ENCODE results near the gene HAGH.

The HAGH gene

DNA sequence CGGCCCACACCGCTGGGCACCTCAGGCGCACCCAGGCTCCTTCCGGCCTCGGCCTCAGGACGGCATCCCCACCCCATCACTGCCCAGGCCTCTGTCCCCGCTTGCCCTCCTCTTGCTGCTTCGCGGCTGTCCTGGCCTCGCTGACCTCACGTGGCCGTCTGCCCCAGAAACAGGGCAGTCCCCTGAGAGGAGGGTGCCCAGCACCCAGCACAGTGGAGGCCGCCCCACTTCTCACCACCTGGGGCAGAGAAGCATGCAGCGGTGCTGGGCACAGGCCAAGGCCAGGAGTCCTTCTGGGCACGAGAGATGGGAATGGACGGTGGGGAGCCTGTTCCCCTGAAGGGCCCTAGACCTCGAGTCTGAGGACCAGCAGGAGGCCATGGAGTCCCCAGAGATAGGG is 8.9 kb downstream of the HAGH start:
- no peaks in the 10 kb centered on the region for H3K79me2 ChIP-seq (ENCODE audit: insufficient read depth, low read depth)
- H3K4me2 ChIP-seq, result no peak overlapping the region
- no peak overlapping the region for H3K27ac ChIP-seq
- H3K4me1 ChIP-seq (ENCODE audit: low read depth, poor library complexity, severe bottlenecking), result no peaks in the 10 kb centered on the region
- no peak overlapping the region for H3K9ac ChIP-seq
- no peak overlapping the region for H3K4me3 ChIP-seq (IDR thresholded peaks at IDR 0.05; ENCODE audit: insufficient read depth, low read depth, low read length)
- TF ChIP-seq, protein P1, sequence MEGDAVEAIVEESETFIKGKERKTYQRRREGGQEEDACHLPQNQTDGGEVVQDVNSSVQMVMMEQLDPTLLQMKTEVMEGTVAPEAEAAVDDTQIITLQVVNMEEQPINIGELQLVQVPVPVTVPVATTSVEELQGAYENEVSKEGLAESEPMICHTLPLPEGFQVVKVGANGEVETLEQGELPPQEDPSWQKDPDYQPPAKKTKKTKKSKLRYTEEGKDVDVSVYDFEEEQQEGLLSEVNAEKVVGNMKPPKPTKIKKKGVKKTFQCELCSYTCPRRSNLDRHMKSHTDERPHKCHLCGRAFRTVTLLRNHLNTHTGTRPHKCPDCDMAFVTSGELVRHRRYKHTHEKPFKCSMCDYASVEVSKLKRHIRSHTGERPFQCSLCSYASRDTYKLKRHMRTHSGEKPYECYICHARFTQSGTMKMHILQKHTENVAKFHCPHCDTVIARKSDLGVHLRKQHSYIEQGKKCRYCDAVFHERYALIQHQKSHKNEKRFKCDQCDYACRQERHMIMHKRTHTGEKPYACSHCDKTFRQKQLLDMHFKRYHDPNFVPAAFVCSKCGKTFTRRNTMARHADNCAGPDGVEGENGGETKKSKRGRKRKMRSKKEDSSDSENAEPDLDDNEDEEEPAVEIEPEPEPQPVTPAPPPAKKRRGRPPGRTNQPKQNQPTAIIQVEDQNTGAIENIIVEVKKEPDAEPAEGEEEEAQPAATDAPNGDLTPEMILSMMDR (conservative IDR thresholded peaks at IDR 0.05; ENCODE audit: low read depth, low read length), result no peak
- no peaks in the 10 kb centered on the region for H3K27me3 ChIP-seq (ENCODE audit: insufficient read depth, low read depth)
- H3K36me3 ChIP-seq (ENCODE audit: insufficient read depth), result no peaks in the 10 kb centered on the region
- no peaks in the 10 kb centered on the region for H4K20me1 ChIP-seq (ENCODE audit: insufficient read depth)
- no peak overlapping the region for H2AFZ ChIP-seq (ENCODE audit: low read depth)

DNA sequence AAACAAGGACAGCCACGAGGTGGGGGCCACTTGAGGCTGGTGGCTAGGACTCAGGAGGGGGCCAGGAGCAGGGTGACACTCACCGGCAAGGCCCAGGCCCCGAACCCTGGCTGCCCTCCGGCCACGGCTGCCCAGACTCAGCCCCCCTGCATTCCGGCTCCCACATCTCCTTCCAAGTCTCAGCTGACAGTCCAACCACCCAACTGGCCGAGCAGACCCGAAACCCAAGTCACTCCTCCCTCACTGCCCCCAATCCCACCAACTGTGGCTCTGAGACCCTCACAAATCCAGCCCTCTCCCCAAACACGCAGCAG is 9.4 kb downstream of the HAGH start:
- no peaks in the 10 kb centered on the region for H3K79me2 ChIP-seq (ENCODE audit: insufficient read depth, low read depth)
- no peak overlapping the region for H3K9ac ChIP-seq
- H3K36me3 ChIP-seq (ENCODE audit: insufficient read depth), result no peaks in the 10 kb centered on the region
- H3K4me3 ChIP-seq (IDR thresholded peaks at IDR 0.05; ENCODE audit: insufficient read depth, low read depth, low read length), result no peak overlapping the region
- H3K27me3 ChIP-seq (ENCODE audit: insufficient read depth, low read depth), result no peaks in the 10 kb centered on the region
- TF ChIP-seq, protein P1 (conservative IDR thresholded peaks at IDR 0.05; ENCODE audit: low read depth, low read length), result no peak
- H3K4me2 ChIP-seq, result no peak overlapping the region
- no peaks in the 10 kb centered on the region for H3K4me1 ChIP-seq (ENCODE audit: low read depth, poor library complexity, severe bottlenecking)
- no peak overlapping the region for H2AFZ ChIP-seq (ENCODE audit: low read depth)
- H3K27ac ChIP-seq, result no peak overlapping the region
- H4K20me1 ChIP-seq (ENCODE audit: insufficient read depth), result no peaks in the 10 kb centered on the region

DNA sequence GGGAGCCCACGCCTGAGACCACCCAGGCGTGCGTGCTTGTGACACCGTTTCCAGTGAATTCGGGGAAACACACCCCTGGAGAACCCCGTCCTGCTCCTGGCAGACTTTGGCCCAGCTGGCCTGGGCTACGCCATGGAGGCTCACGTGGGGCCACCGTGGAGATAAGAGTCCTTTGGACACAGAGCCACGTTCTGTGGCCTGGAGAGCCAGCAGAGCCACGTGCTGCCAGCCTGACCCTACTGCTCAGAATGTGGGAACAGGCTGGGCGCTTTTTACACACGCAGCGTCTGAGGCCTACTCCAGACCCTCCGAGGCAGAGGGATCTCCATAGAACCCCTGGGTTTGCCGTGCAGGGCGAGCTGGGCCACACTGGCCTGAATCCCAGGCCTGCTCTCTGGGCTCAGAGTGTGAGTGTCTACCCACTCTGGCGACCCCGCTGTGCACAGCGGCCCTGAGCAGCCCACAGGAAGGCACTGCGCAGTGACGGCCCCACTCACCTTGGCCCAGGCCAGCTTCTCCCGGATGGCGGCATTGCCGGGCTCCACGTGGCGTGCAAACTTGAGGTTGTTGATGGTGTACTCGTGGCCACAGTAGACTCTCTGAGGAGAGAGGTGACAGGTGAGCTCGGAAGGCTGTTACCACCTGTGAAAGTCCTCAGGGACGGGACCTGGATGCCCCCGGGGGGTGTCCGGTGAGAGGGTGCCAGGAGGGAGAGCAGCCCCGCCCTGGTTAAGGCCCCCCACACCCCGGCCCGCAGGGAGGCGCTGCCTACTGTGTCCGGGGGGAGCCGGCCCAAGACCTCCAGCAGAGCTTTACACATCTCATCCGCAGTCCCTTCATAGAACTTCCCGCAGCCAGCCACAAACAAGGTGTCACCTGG is 10.0 kb downstream of the HAGH start:
- Histone ChIP-seq H3K36me3 (ENCODE audit: insufficient read depth) (no peaks in the 10 kb centered on the region), H3K79me2 (ENCODE audit: insufficient read depth, low read depth) (no peaks in the 10 kb centered on the region), H3K4me1 (ENCODE audit: low read depth, poor library complexity, severe bottlenecking) (no peaks in the 10 kb centered on the region), H3K27ac (no peak overlapping the region), H3K4me2 (no peak overlapping the region), H3K9ac (no peak overlapping the region), H3K4me3 (IDR thresholded peaks at IDR 0.05; ENCODE audit: insufficient read depth, low read depth, low read length) (no peak overlapping the region), H4K20me1 (ENCODE audit: insufficient read depth) (no peaks in the 10 kb centered on the region), H3K27me3 (ENCODE audit: insufficient read depth, low read depth) (no peaks in the 10 kb centered on the region), H2AFZ (ENCODE audit: low read depth) (no peak overlapping the region)
- TF ChIP-seq, protein P1 (conservative IDR thresholded peaks at IDR 0.05; ENCODE audit: low read depth, low read length), result no peak

DNA sequence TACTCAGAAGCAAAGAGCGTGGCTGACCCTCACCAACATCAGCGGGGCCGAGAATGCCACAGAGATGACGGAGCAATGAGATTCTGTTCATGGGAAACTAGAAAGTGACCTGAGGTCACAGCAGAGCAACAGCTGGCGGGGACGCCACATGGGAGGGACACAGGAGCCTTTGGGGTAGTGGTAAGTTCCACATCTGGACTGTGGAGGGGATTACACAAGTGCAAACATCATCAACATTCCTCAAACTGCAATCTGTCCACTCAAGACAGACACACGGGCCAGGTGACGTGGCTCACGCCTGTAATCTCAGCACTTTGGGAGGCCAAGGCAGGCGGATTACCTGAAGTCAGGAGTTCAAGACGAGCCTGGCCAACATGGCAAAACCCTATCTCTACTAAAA is 11.2 kb downstream of the HAGH start:
- Histone ChIP-seq H3K36me3 (ENCODE audit: insufficient read depth) (no peaks in the 10 kb centered on the region), H3K4me1 (ENCODE audit: low read depth, poor library complexity, severe bottlenecking) (no peaks in the 10 kb centered on the region), H3K27me3 (ENCODE audit: insufficient read depth, low read depth) (no peaks in the 10 kb centered on the region), H4K20me1 (ENCODE audit: insufficient read depth) (no peaks in the 10 kb centered on the region), H3K79me2 (ENCODE audit: insufficient read depth, low read depth) (no peaks in the 10 kb centered on the region), H3K27ac (no peak overlapping the region), H3K4me3 (IDR thresholded peaks at IDR 0.05; ENCODE audit: insufficient read depth, low read depth, low read length) (no peak overlapping the region), H3K4me2 (no peak overlapping the region), H3K9ac (no peak overlapping the region), H2AFZ (ENCODE audit: low read depth) (no peak overlapping the region)
- TF ChIP-seq, protein P1 (conservative IDR thresholded peaks at IDR 0.05; ENCODE audit: low read depth, low read length), result no peak

Measured in KMS-11 (cell line).